NCI-H526 (cell line): ENCODE results near the gene KMT5B.

Experiments used
- DNase-seq, 2 experiments: peaks; one replicate each; lab custom pipeline; 2025; lab: John Stamatoyannopoulos, UW

The KMT5B gene

GRCh38 chr11:68118706-68119448 is 94.2 kb downstream of the KMT5B start:
- no peak for DNase-seq

GRCh38 chr11:68117853-68118470 is 95.1 kb downstream of the KMT5B start:
- DNase-seq = no peak

GRCh38 chr11:68116974-68117373 is 96.1 kb downstream of the KMT5B start:
- no peak for DNase-seq

GRCh38 chr11:68116126-68116525 is 97.0 kb downstream of the KMT5B start:
- no peak for DNase-seq

GRCh38 chr11:68115285-68115684 is 97.8 kb downstream of the KMT5B start:
- DNase-seq = no peak

- DNase-seq = no peak
Measured at GRCh38 chr11:68113986-68114385, 99.1 kb downstream of the KMT5B start.

GRCh38 chr11:68107689-68108088 is 105.4 kb downstream of the KMT5B start:
- DNase-seq = no peak

- DNase-seq = no peak
Measured at GRCh38 chr11:68106165-68106940, 106.7 kb downstream of the KMT5B start.
